Measurements from ENCODE around the gene BBS9.
"Not testable (repeated sequence)": the region's sequence is repeated elsewhere in the genome, so short reads cannot be mapped to it uniquely, and the experiment has no call there.

Gene BBS9

DNA sequence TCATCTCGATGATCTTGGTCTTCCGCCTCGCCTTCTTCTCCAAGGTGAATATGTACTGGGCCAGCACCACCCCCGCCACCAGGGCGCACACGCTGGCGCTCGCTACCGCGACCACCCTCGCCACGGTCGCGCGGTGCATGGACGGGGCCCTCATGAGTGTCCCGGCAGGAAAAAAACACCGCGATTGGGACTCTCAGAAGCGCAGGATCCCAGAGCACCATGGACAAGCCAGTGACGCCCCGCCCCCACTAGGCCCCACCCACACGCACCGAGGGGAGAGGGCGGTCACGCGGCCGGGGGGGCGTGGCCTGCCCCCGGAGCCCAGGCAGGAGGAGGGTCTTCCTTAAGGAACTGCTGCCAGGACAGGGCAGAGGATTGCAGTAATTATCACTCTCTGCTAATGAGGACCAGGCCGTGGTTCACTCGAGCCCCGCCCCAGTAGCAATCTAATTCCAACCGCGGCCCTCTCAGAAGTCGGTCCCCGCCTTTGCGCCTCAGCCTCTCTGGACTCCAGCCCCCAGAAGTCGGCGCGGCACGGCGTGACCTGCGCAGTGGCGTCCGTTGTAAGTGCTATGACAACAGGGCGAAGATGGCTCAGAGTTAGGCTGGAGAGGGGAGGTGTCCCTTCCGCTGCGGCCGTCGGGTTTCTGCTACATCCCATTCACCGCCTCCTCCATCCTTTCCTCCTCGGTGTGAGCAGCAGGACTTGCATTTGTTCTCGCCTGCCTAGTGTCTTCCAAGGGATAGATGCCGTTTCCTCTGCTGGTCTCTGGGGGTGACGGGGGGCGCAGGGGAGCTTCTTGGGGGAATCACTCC is at the start of gene BBS9:
TSS of gene BBS9 (plus strand) at position 575 of the 816 bp plus-strand sequence. CDS start 16,689 bp downstream, outside the sequence.
- DNase-seq = peak; percentile 96

DNA sequence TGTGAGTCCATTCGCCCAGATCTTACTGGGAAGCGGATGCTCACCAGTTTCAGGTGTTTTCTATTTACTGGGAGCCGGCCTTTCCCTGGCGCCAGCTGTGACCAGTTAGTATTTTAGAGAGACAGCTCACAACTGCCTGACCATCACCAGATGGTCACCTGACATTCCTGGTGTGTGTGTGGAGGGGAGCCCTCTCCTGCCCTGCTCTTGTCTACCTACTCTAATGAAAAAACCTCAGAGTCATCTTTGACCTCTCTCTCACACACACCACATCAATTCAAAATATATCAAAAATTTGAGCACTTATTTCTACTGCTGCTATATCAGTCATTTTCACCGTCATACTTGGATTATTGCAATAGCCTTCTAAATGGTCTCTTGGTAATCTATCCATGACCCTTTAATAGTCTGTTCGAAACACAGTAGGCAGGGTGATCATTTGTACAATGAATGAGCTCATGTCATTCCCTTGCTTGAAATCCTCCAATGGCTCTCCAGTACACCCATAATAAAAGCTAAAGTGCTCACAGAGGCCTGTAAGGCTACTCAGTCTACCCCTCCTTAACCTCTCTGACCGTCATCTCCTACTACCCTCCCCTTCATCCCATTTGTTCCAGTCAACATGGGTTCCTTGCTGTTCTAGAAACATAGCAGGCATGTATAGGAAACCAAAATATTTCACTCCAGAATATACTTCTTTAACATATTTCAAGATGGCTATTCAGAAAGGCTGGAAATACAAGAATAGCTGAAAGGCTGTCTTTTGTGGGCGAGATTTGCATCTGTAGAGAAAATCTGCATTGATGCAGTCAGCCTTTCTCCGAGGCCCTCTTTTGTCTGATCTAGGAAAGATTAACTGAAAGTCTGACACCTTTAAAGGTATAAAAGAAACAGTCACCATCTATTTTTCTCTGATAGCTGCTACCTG is 49.3 kb upstream of the BBS9 start:
- DNase-seq = no peak

DNA sequence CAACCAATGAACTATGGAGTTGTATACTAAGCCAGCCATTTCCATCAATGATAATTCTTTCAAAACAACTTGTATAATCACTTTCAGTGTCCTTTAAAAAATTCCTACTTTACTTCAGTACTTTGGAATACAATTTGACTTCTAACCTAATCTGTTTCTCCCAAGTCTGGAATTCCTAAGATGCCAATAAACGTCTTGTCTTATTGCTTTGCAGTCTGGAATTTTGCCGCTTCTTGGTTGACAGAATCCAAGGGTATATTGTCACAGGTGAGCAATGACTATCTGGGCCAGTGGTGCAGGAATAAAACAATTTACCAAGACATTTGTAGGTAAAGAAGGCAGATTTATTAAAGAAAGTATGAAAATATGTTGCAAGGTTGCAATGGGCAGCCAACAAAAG is 42.0 kb upstream of the BBS9 start:
- DNase-seq = no peak

DNA sequence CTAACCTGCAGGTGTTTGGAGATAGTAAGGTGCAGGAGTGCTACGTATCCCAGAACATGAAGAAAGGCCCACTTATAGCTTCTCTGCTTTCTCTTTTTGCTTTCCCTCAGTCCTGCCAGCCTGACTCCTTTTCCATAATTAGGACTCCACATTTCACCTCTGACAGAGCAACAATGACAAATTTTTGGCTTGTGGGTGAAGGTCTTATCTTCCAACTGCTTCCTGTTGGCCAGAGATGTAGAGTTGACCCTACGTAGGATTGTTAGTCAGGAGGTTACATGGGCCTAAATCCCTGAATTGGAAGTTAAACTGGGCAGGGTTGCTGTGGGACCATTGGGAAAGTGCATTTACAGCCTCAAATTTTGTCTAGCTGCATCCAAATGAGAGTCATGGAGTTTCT is 41.5 kb upstream of the BBS9 start:
- no peak for DNase-seq

DNA sequence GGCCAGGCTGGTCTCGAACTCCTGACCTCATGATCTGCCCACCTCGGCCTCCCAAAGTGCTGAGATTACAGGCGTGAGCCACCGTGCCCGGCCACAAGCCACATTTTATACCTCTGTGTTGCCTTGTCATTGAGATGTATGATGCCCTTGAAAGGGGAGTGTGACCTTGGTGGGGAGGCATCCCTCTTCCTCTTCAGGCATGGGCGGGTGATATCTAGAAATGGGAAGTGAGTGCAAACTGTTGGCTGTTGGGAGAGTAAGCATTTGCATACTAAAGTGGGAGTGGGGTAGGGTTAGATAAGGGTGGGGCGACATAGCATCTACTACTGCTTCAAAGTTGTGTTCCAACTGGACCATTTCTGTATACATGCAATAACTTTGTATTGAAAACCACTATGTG is 40.2 kb upstream of the BBS9 start:
- DNase-seq = no peak

DNA sequence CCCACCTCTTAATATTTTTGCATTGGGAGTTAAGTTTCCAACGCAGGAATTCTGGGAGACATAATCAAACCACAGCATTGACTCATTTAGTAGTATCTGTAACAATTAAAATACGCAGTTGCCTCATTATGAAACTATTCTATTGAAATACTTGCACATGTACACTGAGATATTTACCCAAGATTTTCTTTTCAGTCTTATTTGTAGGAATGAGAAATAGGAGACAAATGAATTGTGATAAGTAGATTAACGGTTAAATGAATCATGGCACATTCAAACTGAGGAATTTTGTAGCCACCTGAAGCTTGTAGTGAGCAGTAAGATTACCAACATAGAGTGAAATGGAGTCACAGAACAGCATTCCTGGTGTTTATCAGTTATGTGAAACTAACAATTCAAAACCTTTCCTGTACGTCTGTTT is 38.2 kb upstream of the BBS9 start:
- no peak for DNase-seq

DNA sequence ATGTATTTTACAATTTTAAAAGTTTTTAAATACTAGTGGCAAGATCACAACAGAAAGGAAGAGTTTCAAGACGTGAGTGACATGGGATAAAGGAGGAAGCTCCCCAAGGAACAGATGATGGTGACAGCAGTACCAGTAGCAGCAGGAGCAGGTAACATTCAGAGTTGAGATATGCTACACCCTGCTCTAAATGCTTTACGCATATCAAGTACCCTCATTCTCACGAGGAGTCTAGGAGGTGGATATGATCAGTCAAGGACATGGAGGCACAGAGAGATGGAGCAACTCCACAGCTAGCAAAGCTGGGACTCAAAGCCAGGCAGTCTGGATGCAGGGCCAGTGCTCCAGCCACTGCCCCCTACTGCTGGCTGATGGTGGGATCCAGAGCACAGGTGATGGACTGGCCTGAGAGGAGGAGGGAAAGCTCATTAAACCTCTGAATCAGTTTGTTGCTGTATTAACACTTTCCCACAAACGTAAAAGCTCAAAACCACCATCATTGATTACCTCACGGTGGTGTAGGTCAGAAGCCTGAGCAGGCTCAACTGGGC is 37.6 kb upstream of the BBS9 start:
- no peak for DNase-seq

DNA sequence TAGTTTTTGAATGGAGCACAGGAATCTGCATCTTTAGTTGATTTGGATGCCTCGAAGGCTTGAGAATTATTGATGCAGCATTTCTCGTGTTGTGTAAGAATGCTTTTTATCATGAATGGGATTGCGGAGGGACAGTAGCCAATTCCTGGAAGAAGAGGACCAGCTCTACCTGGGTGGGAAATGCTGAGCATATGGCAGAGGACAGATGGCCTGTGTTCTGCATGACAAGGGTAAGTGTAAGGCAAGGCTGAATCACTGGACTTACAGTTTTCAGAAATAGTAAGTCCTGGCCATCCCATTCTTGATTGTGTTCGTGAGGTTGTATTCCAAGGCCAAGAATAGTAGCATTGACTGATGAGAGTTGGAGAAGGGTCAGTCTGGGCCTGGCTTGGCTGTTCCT is 36.1 kb upstream of the BBS9 start:
- no peak for DNase-seq

DNA sequence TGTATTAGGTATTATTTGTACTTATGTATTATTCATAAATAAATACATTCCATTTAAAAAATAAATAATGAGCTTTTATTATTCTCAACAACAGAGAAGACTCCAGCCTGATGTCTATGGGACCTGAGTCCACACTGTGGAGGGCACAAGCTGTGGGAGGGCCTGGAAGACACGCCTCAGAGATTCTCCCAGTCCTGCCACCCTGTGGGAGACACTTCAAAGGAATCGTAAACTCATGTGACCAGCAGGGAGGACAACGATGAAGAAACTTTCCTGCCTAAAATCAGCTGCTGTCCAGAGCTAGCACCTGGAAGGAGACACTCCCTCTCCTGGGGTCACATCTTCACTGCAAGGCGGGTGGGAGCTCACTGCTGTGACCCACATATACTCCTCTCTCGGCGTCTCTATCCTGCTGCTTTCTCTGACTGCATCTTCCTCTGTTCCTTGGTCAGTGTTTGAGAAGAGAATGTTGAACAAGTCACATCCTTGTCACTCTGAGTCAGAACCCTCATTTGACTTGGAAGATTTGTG is 34.6 kb upstream of the BBS9 start:
- DNase-seq = not testable (repeated sequence)

DNA sequence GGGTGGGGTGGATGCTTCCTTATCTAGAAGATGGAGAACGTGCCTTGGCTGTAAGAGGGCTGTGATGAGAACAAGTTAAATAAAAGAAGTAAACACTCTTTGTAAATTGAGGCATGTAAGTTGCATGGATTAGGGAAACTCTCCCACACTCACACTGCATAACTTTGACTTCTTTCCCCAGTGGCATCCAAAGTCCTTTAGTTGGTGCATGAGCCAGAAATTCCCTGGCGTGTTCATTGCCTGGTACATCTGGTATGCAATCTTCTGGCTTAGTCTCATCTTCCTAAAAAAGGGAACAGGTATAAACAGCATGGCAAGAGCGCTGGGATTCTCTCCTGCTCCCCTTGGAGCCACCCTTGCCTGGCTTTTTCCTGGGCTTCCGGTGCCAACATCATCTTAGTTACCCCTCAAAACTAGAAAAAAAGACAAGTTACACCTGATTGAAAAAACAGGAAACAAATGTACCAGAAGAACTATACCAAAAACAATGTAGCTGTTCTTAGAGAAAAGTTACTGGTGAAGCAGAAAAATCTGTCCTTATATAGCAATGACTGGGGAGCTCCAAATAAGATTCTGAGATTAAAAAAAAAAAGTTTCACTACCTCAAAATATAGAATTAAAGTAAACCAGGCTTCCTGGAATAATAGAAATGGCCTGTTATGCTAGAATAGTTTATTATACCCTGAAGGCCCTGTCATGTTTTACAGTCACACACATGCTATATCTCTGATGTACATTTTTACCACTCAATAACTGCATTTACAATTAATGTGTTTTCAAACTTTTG is 30.0 kb upstream of the BBS9 start:
- no peak for DNase-seq

DNA sequence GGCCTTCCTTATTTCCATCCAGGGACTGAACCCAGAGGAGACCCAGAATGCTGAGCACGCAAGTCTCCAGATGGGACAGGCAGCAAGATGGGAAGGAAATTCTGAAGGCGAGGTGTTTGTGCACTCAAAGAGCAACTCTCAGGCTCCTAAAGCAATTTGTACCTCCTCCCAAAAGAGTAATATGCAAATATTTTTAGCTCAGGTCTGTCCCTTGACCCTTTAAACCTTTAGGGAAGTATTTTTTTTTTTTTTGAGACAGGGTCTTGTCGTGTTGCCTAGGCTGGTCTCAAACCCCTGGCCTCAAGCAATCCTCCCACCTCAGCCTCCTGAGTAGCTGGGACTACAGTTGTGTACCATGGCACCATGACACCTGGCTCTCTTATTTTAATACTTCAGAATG is 28.6 kb upstream of the BBS9 start:
- no peak for DNase-seq

DNA sequence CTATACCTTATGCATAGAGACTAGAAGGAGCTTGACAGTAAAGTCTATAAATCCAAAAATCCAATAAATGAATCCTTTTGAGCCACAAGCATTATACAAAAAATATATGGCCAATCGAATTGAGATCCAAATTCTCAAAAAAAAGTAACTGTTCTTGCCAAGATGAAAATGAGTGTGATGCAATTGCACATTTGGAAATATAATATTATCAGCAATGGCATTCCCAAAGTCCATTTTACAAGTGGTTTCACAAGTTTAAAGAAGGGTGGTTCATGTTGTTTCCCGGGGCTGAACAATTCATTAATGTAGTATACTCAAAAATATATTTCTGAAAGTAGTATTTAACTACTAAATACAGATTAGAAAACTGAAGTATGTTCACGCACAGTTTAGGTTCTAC is 27.5 kb upstream of the BBS9 start:
- DNase-seq = no peak

DNA sequence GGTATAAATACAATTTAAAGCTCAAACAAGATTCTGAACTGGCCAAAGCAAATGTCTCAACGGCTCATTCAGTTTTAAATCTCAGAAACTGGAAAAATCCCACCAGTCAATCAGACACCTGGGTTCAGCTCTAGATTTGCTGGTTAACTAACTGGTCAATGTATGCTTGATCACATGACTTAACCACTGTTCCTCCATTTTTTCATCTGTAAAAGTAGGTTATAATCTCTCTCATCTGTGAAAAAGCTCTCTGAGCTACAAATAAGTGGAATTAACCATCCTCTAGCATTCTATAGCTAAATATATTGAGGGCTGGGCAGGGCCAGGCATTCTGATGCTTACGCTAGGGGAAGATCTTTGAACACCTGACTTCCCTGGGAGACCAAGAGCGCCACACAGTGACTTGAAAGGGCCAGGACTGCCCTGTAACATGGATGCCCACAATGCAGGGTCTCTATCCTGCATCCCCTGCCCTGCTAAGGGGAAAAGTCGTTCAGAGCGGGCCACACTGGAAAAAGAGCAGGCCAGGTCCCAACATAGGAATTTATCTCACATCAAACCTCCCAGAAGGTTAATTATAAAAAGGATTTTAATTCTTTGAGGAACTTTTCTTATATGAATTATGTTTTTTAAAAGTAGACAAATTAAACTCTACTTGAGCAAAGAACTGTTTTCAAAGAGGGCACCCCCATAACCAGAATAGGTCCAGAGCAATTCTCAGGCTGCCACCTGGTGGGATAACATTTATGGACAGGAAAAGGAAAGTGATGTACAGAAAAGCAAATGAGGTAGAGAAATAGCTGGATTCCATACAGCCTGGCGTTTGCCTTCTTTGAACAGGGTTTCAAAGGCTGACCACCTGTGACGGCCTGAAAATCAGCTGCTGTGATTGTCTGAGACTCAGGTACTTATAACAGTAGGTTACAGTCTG is 22.0 kb upstream of the BBS9 start:
- DNase-seq = peak; percentile 7

DNA sequence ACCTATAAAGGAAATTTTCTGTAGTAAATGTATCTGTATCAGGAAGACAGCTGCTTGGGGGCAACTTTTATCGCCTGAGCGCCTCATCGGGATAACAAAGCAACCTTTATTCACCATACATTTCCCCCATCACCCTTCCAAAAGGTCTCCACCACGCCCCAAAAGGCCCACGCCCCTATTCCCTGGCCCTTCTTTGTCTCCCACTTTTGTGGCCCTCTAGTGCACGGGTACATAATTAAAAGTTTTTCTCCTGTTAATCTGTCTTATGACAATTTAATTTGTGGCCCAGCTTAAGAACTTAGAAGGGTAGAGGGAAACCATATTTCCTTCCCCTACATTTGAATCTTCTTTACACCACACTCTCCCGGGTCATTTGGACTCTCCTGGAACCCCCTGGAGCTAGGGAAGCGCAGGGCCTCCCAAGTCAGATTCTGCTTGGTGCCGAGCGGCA is 20.8 kb upstream of the BBS9 start:
- DNase-seq = no peak

DNA sequence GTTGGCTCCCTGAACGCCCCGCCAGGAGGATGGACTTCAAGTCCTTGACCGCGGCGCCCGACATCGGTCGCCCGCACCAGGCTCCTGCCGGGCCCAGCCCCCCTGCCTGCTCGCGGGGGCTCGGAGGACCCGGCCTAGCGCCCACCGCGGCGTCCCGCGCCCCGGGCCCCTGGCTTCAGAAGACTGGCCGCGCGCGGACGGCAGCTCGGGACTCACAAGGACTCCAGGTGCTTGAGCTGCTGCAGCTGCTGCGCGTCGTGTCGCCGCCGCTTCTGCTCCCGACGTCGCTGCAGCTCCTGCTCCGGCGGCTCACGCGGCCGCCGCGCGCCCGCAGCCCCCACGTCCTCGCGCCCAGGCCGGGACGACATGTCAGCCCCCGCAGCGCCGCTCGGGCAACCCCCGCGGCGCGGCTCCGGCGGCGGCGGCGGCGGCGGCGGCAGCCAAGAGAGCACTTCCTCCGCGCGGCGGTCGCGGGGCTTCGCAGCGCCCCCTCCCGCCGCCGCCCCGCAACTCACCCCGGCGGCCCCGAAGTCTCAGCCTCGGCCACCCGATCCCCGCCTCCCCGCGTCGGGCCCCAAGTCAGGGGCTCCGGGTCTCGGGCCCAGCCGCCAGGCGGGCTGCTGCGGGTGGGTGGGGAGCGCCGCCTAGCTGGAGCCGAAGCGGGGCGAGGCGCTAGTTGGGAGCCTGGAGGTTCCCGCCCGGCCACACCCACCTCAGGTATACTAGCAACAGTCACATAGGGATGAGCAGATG is 20.2 kb upstream of the BBS9 start, which contains the start of gene RP9:
TSS of gene RP9 (minus strand) at position 400 of the 753 bp plus-strand sequence. CDS start at position 368, 32 bp downstream.
- peak; percentile 77 for DNase-seq

DNA sequence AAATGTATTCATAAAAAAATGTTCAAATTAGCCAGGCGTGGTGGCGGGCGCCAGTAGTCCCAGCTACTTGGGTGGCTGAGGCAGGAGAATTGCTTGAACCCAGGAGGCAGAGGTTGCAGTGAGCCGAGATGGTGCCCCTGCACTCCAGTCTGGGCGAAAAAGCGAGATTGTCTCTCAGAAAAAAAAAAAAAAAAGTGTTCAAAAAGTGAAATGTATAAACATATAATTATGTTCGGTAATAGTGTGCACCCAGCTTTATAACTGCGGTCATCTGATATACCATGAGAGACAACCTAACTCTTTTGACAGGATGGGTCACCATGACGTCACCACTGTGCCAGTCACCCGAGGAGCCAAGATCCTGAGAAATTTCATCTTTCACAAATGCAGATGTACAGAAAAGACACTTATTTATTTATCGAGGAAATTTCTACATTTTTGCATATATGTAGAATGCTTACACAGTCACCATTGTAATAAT is 19.6 kb upstream of the BBS9 start:
- DNase-seq = peak; percentile 9

DNA sequence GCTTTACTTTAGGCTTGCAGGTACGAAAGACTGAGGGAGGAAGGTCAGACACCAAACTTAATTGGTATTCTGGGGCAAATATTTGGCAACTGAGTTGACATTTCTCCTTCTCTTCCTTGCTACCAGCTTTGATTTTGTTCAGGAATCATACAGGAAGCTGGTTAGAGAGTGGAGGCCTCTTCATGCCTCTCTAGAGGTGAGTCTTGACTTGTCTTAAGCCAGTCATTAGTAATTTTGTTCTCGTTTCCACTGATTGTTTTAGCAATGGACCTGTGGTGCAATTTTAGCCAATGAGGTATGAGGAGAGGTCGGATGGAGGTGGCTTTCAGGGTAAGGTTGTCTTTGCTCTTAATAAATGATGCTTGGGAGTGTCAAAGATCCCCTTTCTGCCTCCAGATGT is 17.8 kb upstream of the BBS9 start:
- no peak for DNase-seq

DNA sequence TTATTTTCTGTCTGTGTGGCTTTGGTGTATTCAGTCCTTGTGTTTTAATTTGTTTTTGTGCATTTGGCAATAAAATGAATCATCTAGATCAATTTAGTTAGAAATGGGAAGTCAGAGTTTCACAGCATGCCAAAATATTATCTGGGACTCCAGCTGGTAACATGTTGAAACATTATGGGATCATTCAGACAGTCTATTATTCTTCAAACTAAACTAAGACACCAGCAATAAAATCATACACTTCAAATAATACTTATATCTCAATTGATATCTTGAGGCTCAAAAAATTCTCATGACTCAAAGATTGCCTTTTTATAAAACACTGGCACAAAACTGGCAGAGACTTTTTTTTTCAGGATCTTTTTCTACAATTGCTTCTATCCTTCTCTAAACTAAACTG is 14.4 kb upstream of the BBS9 start:
- DNase-seq = no peak

DNA sequence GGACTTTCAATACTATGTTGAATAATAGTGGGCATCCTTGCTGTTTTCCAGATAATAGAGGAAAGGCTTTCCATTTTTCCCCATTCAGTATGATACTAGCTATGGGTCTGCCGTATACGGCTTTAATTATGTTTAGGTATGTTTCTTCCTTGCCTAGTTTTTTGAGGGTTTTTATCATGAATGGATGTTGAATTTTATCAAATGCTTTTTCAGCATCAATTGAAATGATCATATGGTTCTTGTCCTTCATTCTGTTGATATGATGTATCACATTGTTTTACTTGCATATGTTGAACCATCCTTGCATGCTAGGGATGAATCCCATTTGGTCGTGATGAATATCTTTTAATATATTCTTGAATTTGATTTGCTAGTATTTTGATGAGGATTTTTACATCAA is 11.0 kb upstream of the BBS9 start:
- DNase-seq = no peak

DNA sequence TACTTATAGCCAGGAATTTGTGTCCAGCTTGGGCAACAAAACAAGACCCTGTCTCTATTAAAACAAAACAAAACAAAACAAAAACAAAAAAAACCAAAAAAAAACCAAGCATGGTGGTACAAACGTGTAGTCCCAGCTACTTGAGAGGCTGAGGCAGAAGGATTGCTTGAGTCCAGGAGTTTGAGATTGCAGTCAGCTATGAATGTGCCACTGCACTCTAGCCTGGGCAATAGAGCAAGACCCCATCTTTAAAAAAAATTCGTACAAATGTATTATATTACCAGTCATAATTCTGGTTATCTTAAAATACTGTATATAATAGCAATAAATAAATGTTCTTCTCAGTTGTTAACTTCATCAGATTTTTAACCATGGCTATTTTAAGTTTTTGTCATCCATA is 2.3 kb upstream of the BBS9 start:
- DNase-seq = no peak

Data from NCI-H2227 treated with DMSO at 0.1 percent for 48 hours (cell line).